ENCODE data around the gene ILRUN.

ILRUN gene

GRCh38 chr6:34743625-34744293 lies 47.2 kb upstream of the ILRUN start:
- Histone ChIP-seq H3K9me3 (replicated peaks; ENCODE audit: insufficient read depth, low read length) (no peaks in the 10 kb centered on the region), H3K4me1 (ENCODE audit: low read length) (no peaks in the 10 kb centered on the region), H4K20me1 (ENCODE audit: insufficient read depth, low read length) (no peaks in the 10 kb centered on the region), H3K36me3 (replicated peaks; ENCODE audit: insufficient read depth, low read length) (no peaks in the 10 kb centered on the region), H3F3A (ENCODE audit: insufficient read depth, low read length) (no peaks in the 10 kb centered on the region), H3K27ac (ENCODE audit: low read length) (no peak overlapping the region), H3K4me2 (ENCODE audit: low read depth, low read length) (no peak overlapping the region), H3K79me2 (ENCODE audit: low read length) (no peaks in the 10 kb centered on the region), H3K9me2 (replicated peaks; ENCODE audit: insufficient read depth, low read length) (no peaks in the 10 kb centered on the region), H3K4me3 (ENCODE audit: low read length) (no peak overlapping the region), H3K9ac (ENCODE audit: low read length) (no peak overlapping the region), H2AFZ (ENCODE audit: low read length) (no peak overlapping the region), H3K27me3 (replicated peaks; ENCODE audit: insufficient read depth, low read length) (no peaks in the 10 kb centered on the region)
- no peak for TF ChIP-seq EZH2phosphoT487 (IDR thresholded peaks at IDR 0.05; ENCODE audit: low read length)
- TF ChIP-seq CTCF (IDR thresholded peaks at IDR 0.05; ENCODE audit: low read length) = no peak
- no peak for TF ChIP-seq EZH2 (optimal IDR thresholded peaks at IDR 0.05; ENCODE audit: low read depth, low read length)
- DNase-seq = no peak

- Histone ChIP-seq H3K27me3 (replicated peaks; ENCODE audit: insufficient read depth, low read length) (no peaks in the 10 kb centered on the region), H3K9me3 (replicated peaks; ENCODE audit: insufficient read depth, low read length) (no peaks in the 10 kb centered on the region), H3K9ac (ENCODE audit: low read length) (no peak overlapping the region), H3K4me3 (ENCODE audit: low read length) (no peak overlapping the region), H3K9me2 (replicated peaks; ENCODE audit: insufficient read depth, low read length) (no peaks in the 10 kb centered on the region), H3K36me3 (replicated peaks; ENCODE audit: insufficient read depth, low read length) (no peaks in the 10 kb centered on the region), H2AFZ (ENCODE audit: low read length) (no peak overlapping the region), H3K4me1 (ENCODE audit: low read length) (no peaks in the 10 kb centered on the region), H4K20me1 (ENCODE audit: insufficient read depth, low read length) (no peaks in the 10 kb centered on the region), H3K79me2 (ENCODE audit: low read length) (no peaks in the 10 kb centered on the region), H3K27ac (ENCODE audit: low read length) (no peak overlapping the region), H3F3A (ENCODE audit: insufficient read depth, low read length) (no peaks in the 10 kb centered on the region), H3K4me2 (ENCODE audit: low read depth, low read length) (no peak overlapping the region)
- no peak for DNase-seq
- no peak for TF ChIP-seq EZH2 (optimal IDR thresholded peaks at IDR 0.05; ENCODE audit: low read depth, low read length)
- TF ChIP-seq EZH2phosphoT487 (IDR thresholded peaks at IDR 0.05; ENCODE audit: low read length) = no peak
- TF ChIP-seq CTCF (IDR thresholded peaks at IDR 0.05; ENCODE audit: low read length) = no peak
These were observed 45.5 kb upstream of the ILRUN start for GRCh38 chr6:34742094-34742493.

- Histone ChIP-seq H4K20me1 (ENCODE audit: insufficient read depth, low read length) (no peaks in the 10 kb centered on the region), H3K36me3 (replicated peaks; ENCODE audit: insufficient read depth, low read length) (no peaks in the 10 kb centered on the region), H3K27ac (ENCODE audit: low read length) (no peak overlapping the region), H2AFZ (ENCODE audit: low read length) (no peak overlapping the region), H3F3A (ENCODE audit: insufficient read depth, low read length) (no peaks in the 10 kb centered on the region), H3K27me3 (replicated peaks; ENCODE audit: insufficient read depth, low read length) (no peaks in the 10 kb centered on the region), H3K9me3 (replicated peaks; ENCODE audit: insufficient read depth, low read length) (no peaks in the 10 kb centered on the region), H3K9me2 (replicated peaks; ENCODE audit: insufficient read depth, low read length) (no peaks in the 10 kb centered on the region), H3K79me2 (ENCODE audit: low read length) (no peaks in the 10 kb centered on the region), H3K4me2 (ENCODE audit: low read depth, low read length) (no peak overlapping the region), H3K9ac (ENCODE audit: low read length) (no peak overlapping the region), H3K4me3 (ENCODE audit: low read length) (no peak overlapping the region), H3K4me1 (ENCODE audit: low read length) (no peaks in the 10 kb centered on the region)
- DNase-seq = no peak
- no peak for TF ChIP-seq EZH2phosphoT487 (IDR thresholded peaks at IDR 0.05; ENCODE audit: low read length)
- no peak for TF ChIP-seq CTCF (IDR thresholded peaks at IDR 0.05; ENCODE audit: low read length)
- TF ChIP-seq EZH2 (optimal IDR thresholded peaks at IDR 0.05; ENCODE audit: low read depth, low read length) = no peak
These were observed 40.3 kb upstream of the ILRUN start for GRCh38 chr6:34736823-34737222.
